Fibroblast of mammary gland (primary cell): Measurements from ENCODE around the gene DHRSX.
"Not testable (repeated sequence)": the region's sequence is repeated elsewhere in the genome, so short reads cannot be mapped to it uniquely, and the experiment has no call there.

Experiments
- DNase-seq: peaks from one replicate; pipeline ENCODE4 v3.0.0-alpha.2; 2010; ENCODE audit warnings: low read depth
- H3K4me3 ChIP-seq: 2 replicates; pipeline ENCODE4 v1.5.1; 2011; ENCODE audit warnings: low read depth, mild to moderate bottlenecking, low read length, moderate library complexity; ENCODE audit not compliant: control insufficient read depth
- CTCF ChIP-seq: conservative IDR thresholded peaks from 2 replicates; pipeline ENCODE4 v1.5.1; 2011; ENCODE audit warnings: low read depth, low read length, inconsistent platforms; ENCODE audit not compliant: control insufficient read depth, insufficient read depth

The DHRSX gene

GRCh38 chrX:2351999-2352995, 148.5 kb downstream of the DHRSX start:
- no peak for TF ChIP-seq CTCF
- H3K4me3 ChIP-seq: no peak overlapping the region
- DNase-seq: peak; percentile 98

- peak; percentile 97 for DNase-seq
- TF ChIP-seq CTCF: no peak
- no peak overlapping the region for H3K4me3 ChIP-seq
Observed at GRCh38 chrX:2351321-2351720, 149.5 kb downstream of the DHRSX start.

GRCh38 chrX:2350703-2351102, 150.1 kb downstream of the DHRSX start:
- DNase-seq, H3K4me3 ChIP-seq: not testable (repeated sequence)

GRCh38 chrX:2350036-2350435, 150.7 kb downstream of the DHRSX start:
- H3K4me3 ChIP-seq, DNase-seq: not testable (repeated sequence)

GRCh38 chrX:2348211-2348610, 152.6 kb downstream of the DHRSX start:
- no peak for TF ChIP-seq CTCF
- DNase-seq: no peak
- no peak overlapping the region for H3K4me3 ChIP-seq

- DNase-seq: no peak
- no peak for TF ChIP-seq CTCF
- no peak overlapping the region for H3K4me3 ChIP-seq
Observed at GRCh38 chrX:2346158-2346557, 154.6 kb downstream of the DHRSX start.

GRCh38 chrX:2345562-2345961, 155.2 kb downstream of the DHRSX start:
- no peak for TF ChIP-seq CTCF
- H3K4me3 ChIP-seq: no peak overlapping the region
- DNase-seq: no peak
